ENCODE data around the gene IGF1R.

IGF1R gene

DNA sequence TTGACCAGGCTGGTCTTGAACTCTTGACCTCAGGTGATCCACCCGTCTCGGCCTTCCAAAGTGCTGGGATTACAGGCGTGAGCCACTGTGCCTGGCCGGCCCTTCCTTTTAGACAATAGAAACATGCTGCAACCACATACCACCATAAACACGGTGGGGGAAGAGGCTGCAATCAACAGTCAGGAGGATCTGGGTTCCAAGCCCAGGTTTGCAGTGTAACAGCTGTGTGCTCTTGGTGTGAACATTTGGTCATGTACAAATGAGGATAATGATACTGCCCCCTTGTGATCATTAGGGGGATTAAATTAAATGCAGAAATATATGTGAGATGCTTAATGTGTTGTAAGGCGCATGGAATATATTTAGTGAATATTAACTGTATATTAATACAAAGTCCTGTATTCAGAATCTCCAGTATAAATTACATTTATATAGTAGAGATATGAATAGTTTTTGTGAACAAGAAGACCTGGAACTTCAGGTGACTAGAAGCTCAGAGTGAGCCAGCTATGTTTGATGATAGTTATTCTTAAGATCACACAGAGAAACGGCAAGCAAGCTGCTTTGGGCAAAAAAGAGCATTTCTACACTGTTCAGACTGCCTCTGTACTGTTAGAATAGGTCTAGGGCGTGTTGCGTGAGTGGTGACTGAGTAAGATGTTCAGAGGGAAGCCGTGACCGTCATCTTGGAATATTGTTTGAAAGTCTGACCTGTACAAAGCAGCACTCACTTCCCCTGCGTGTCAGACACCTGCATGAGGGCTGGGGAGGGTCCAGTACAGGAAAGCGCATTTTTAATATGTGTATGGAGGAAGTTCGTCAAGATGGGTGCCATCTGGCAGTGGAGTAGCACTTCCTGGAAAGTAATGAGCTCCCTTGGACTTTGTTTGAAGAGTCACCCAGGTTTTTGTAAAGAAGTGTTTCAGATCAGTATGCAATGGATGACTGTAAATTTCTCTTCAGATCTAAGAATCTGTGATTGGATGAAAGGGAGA, 233.5 kb downstream of the IGF1R start:
- H3K27me3 ChIP-seq (ENCODE audit: low read depth, low read length): no peaks in the 10 kb centered on the region
- H3K4me2 ChIP-seq (ENCODE audit: low read length): peak overlapping the region; percentile 37
- no peaks in the 10 kb centered on the region for H3K9me3 ChIP-seq (ENCODE audit: insufficient read depth, low read length)
- peak overlapping the region; percentile 4 for H3K4me3 ChIP-seq (ENCODE audit: low read length)
- peak overlapping the region; percentile 58; the same call in 1 of the 2 replicates for H2AFZ ChIP-seq (ENCODE audit: low read depth, low read length)
- no peak overlapping the region for H3K27ac ChIP-seq (ENCODE audit: low read length)
- peaks cover 9% of the 10 kb centered on the region for H3K4me1 ChIP-seq (ENCODE audit: low read length)
- no peaks in the 10 kb centered on the region for H4K20me1 ChIP-seq (ENCODE audit: insufficient read depth, low read length)
- H3K36me3 ChIP-seq (replicated peaks; ENCODE audit: low read depth, low read length): no peaks in the 10 kb centered on the region
- TF ChIP-seq EZH2phosphoT487 (IDR thresholded peaks at IDR 0.05; ENCODE audit: low read depth) (no peak), CTCF (IDR thresholded peaks at IDR 0.05; ENCODE audit: low read depth, low read length) (peak; percentile 71)
- H3K79me2 ChIP-seq (ENCODE audit: low read length): no peaks in the 10 kb centered on the region
- no peak overlapping the region for H3K9ac ChIP-seq (ENCODE audit: low read length)

GRCh38 chr15:98883478-98883877, 235.1 kb downstream of the IGF1R start:
- H3K36me3 ChIP-seq (replicated peaks; ENCODE audit: low read depth, low read length): no peaks in the 10 kb centered on the region
- H3K27me3 ChIP-seq (ENCODE audit: low read depth, low read length): no peaks in the 10 kb centered on the region
- H2AFZ ChIP-seq (ENCODE audit: low read depth, low read length): no peak overlapping the region
- TF ChIP-seq EZH2phosphoT487 (IDR thresholded peaks at IDR 0.05; ENCODE audit: low read depth) (no peak), CTCF (IDR thresholded peaks at IDR 0.05; ENCODE audit: low read depth, low read length) (no peak)
- no peak overlapping the region for H3K4me3 ChIP-seq (ENCODE audit: low read length)
- no peaks in the 10 kb centered on the region for H3K9me3 ChIP-seq (ENCODE audit: insufficient read depth, low read length)
- no peak overlapping the region for H3K9ac ChIP-seq (ENCODE audit: low read length)
- H3K4me1 ChIP-seq (ENCODE audit: low read length): peaks cover 9% of the 10 kb centered on the region
- no peak overlapping the region for H3K27ac ChIP-seq (ENCODE audit: low read length)
- H4K20me1 ChIP-seq (ENCODE audit: insufficient read depth, low read length): no peaks in the 10 kb centered on the region
- H3K4me2 ChIP-seq (ENCODE audit: low read length): no peak overlapping the region
- no peaks in the 10 kb centered on the region for H3K79me2 ChIP-seq (ENCODE audit: low read length)

GRCh38 chr15:98884894-98885293, 236.6 kb downstream of the IGF1R start:
- peaks cover 19% of the 10 kb centered on the region for H3K4me1 ChIP-seq (ENCODE audit: low read length)
- no peaks in the 10 kb centered on the region for H3K79me2 ChIP-seq (ENCODE audit: low read length)
- no peak overlapping the region for H2AFZ ChIP-seq (ENCODE audit: low read depth, low read length)
- no peaks in the 10 kb centered on the region for H3K36me3 ChIP-seq (replicated peaks; ENCODE audit: low read depth, low read length)
- no peaks in the 10 kb centered on the region for H3K27me3 ChIP-seq (ENCODE audit: low read depth, low read length)
- no peak overlapping the region for H3K4me2 ChIP-seq (ENCODE audit: low read length)
- no peaks in the 10 kb centered on the region for H3K9me3 ChIP-seq (ENCODE audit: insufficient read depth, low read length)
- H3K9ac ChIP-seq (ENCODE audit: low read length): no peak overlapping the region
- TF ChIP-seq EZH2phosphoT487 (IDR thresholded peaks at IDR 0.05; ENCODE audit: low read depth) (no peak), CTCF (IDR thresholded peaks at IDR 0.05; ENCODE audit: low read depth, low read length) (no peak)
- no peaks in the 10 kb centered on the region for H4K20me1 ChIP-seq (ENCODE audit: insufficient read depth, low read length)
- no peak overlapping the region for H3K4me3 ChIP-seq (ENCODE audit: low read length)
- H3K27ac ChIP-seq (ENCODE audit: low read length): no peak overlapping the region

GRCh38 chr15:98887976-98888375, 239.6 kb downstream of the IGF1R start:
- no peak overlapping the region for H3K27ac ChIP-seq (ENCODE audit: low read length)
- peaks cover 10% of the 10 kb centered on the region for H3K4me1 ChIP-seq (ENCODE audit: low read length)
- no peaks in the 10 kb centered on the region for H3K9me3 ChIP-seq (ENCODE audit: insufficient read depth, low read length)
- no peaks in the 10 kb centered on the region for H4K20me1 ChIP-seq (ENCODE audit: insufficient read depth, low read length)
- no peaks in the 10 kb centered on the region for H3K79me2 ChIP-seq (ENCODE audit: low read length)
- H2AFZ ChIP-seq (ENCODE audit: low read depth, low read length): no peak overlapping the region
- no peak overlapping the region for H3K4me3 ChIP-seq (ENCODE audit: low read length)
- no peak overlapping the region for H3K9ac ChIP-seq (ENCODE audit: low read length)
- H3K36me3 ChIP-seq (replicated peaks; ENCODE audit: low read depth, low read length): no peaks in the 10 kb centered on the region
- H3K27me3 ChIP-seq (ENCODE audit: low read depth, low read length): no peaks in the 10 kb centered on the region
- no peak for TF ChIP-seq EZH2phosphoT487 (IDR thresholded peaks at IDR 0.05; ENCODE audit: low read depth)
- TF ChIP-seq CTCF (IDR thresholded peaks at IDR 0.05; ENCODE audit: low read depth, low read length): no peak
- no peak overlapping the region for H3K4me2 ChIP-seq (ENCODE audit: low read length)
